ENCODE data around the gene XPO1.
"Not testable (repeated sequence)": the region's sequence is repeated elsewhere in the genome, so short reads cannot be mapped to it uniquely, and the experiment has no call there.

The XPO1 gene, protein sequence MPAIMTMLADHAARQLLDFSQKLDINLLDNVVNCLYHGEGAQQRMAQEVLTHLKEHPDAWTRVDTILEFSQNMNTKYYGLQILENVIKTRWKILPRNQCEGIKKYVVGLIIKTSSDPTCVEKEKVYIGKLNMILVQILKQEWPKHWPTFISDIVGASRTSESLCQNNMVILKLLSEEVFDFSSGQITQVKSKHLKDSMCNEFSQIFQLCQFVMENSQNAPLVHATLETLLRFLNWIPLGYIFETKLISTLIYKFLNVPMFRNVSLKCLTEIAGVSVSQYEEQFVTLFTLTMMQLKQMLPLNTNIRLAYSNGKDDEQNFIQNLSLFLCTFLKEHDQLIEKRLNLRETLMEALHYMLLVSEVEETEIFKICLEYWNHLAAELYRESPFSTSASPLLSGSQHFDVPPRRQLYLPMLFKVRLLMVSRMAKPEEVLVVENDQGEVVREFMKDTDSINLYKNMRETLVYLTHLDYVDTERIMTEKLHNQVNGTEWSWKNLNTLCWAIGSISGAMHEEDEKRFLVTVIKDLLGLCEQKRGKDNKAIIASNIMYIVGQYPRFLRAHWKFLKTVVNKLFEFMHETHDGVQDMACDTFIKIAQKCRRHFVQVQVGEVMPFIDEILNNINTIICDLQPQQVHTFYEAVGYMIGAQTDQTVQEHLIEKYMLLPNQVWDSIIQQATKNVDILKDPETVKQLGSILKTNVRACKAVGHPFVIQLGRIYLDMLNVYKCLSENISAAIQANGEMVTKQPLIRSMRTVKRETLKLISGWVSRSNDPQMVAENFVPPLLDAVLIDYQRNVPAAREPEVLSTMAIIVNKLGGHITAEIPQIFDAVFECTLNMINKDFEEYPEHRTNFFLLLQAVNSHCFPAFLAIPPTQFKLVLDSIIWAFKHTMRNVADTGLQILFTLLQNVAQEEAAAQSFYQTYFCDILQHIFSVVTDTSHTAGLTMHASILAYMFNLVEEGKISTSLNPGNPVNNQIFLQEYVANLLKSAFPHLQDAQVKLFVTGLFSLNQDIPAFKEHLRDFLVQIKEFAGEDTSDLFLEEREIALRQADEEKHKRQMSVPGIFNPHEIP (N-terminal part only)

DNA sequence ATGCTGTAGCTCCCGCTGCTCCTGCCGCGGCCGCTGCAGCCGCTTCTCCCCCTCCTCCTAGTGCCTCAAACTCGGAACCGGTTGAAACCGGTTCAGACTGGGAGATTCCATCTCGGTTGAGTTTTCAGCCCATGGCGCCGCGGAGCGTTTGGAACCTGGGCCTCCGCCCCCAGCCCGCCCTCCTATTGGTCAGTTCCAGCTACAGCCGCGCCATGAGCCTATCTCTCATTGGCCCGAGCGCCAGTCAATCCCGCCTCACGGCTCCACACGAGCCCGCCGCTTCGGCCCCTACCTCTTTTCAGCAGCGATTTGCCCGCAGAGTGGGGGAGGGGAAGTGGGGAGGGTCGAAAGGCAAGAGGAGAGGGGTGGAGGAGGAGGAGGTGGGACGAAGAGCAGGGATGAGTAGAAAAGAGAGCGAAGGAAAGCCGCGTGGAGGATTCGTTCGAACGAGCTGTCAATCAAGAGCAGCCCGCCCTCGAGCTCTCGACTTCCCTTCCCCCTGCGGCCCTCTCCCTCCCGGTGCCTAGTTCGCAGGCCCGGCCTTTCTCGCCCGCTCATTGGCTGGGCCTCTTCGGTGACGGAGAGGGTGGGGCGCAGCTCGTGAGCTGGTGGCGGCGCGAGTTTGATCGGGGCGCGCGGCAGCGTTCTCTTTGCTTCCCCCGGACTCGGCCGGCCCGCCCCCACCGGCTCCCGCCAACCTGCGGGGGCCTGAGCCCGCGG is at the start of gene XPO1:
Gene XPO1 (minus strand): TSS at position 157 of the 720 bp plus-strand sequence. CDS start 4,459 bp downstream, outside the sequence.
- peak; percentile 99 for DNase-seq

DNA sequence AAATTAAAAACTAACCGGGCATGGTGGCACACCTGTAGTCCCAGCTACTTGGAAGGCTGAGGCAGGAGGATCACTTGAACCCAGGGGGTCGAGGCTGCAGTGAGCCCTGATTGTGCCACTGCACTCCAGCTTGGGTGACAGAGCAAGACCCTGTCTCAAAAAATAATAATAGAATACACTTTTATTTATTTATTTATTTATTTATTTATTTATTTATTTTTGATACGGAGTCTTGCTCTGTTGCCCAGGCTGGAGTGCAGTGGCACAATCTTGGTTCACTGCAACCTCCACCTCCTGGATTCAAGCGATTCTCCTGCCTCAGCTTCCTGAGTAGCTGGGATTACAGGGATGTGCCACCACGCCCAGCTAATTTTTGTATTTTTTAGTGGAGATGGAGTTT is 48.8 kb upstream of the XPO1 start:
- not testable (repeated sequence) for DNase-seq

DNA sequence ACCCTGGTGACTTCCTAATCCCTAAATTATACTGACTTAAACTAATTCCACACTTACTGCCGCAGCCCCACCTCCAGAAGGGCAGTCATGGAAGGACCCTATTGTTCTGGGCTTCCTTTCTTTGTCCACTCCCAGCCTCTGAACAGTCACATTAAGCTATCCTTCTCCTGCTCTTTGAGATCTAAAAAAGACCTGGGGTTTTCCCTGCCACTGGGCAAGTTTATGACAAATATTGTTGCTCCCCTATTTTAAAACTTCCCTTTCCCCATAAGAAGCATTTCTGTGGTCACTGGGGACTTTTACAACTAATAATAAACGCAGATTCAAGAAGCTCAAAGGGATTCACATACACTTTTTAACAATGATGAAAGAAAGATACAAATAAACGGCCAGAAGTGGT is 47.2 kb upstream of the XPO1 start:
- DNase-seq = no peak

DNA sequence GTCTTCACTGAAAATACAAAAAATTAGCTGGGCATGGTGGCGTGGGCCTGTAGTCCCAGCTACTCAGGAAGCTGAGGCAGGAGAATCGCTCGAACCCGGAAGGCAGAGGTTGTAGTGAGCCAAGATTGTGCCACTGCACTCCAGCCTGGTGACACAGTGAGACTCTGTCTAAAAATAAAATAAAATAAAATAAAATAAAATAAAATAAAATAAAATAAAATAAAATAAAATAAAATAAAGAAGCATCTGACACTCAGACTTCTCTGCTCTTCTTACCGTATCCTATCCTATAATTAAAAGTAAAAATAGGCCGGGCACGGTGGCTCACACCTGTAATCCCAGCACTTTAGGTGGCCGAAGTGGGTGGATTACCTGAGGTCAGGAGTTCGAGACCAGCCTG is 46.2 kb upstream of the XPO1 start:
- DNase-seq = not testable (repeated sequence)

DNA sequence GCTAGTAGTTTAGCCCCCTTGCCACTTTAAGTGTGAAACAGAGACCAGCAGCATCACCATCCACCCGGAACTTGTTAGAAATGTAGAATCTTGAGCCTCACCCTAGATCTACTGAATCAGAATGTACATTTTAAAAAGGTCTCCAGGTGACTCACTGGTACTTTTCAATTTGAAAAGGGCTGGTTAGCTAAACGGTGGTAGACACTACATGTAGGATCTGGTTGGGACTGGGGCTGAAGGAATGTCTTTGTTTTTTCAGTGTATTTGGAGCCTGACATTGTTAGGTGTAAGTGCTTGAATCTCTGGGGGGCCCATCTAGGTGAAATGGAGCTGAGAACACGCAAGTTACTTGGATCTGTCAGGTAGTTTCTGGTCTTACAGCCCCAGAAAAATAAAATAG is 44.0 kb upstream of the XPO1 start:
- DNase-seq = no peak

DNA sequence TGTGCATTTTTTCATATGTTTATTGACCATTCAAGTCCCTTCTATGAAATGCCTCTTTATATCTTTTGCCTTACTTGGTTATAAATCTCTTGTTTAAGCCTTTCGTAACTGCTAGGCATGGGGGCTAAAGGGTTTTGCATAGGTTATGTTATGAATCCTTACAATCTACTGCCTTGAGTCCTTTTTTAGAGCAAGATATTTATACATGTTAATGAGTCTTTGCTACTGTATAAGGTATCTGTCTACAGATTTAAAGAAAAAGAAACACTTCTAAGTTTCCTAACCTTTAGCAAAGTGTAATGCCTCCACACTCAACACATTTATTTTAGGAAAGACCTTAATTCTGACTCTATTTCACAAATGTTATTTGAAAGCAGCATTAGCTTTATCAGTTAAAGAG is 43.6 kb upstream of the XPO1 start:
- DNase-seq = no peak

DNA sequence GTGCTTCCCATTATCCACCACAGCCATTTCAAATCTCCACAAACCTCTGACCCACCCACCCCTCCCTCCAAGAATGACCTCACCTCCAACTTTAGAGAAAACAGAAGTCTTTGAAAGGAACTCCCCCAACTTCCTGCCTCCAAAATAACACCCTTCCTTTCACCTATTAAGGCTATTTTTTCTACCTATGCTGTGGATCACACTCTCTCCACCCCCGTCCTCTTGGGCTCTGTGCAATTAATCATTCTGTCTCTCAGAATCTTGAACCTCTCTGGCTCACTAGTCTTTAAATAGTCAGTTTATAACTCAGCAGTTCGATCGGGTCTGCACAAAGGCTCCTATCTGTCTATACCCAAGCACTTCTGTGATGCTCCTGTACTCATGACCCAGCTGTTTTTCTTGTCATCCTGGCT is 37.3 kb upstream of the XPO1 start:
- DNase-seq = no peak

DNA sequence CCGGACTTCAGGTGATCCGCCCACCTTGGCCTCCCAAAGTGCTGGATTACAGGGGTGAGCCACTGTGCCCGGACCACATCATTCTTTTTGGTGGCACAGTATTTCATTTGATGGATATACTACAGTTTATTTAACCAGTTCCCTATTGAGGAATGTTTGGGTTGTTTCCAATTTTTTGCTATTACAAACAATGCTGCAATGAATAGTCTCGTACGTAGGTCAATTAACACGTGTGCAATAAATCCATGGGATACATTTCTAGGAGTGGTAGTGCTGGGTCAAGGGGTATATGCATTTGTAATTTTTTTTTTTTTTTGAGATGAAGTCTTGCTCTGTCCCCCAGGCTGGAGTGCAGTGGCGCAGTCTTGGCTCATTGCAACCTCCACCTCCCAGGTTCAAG is 28.4 kb upstream of the XPO1 start:
- no peak for DNase-seq

DNA sequence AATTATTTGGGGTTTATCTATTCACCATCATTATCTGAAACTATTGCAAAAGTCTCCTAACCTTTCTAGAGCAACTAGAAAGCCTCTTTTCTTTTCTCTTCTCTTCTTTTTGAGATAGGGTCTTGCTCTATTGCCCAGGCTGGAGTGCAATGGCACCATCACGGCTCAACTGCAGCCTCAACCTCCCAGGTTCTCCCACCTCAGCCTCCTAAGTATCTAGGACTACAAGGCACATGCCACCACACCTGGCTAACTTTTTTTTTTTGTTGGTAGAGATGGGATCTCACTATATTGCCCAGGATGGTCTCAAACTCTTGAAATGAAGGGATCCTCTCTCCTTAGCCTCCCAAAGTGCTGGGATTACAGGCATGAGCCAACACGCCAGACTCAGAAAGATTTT is 24.5 kb upstream of the XPO1 start:
- DNase-seq = no peak

DNA sequence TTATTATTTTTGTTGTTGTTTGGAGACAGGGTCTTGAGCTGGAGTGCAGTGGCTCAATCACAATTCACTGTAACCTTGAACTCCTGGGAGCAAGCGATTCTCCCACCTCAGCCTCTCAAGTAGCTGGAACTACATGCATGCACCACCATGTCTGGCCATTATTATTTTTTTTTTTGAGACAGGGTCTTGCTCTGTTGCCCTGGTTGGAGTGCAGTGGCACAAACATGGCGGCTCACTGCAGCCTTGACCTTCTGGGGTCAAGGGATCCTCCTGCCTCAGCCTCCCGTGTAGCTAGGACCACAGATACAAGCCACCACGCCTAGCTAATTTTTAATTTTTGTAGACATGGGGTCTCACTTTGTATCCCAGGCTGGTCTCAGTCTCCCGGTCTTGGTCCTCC is 20.0 kb upstream of the XPO1 start:
- DNase-seq = no peak

DNA sequence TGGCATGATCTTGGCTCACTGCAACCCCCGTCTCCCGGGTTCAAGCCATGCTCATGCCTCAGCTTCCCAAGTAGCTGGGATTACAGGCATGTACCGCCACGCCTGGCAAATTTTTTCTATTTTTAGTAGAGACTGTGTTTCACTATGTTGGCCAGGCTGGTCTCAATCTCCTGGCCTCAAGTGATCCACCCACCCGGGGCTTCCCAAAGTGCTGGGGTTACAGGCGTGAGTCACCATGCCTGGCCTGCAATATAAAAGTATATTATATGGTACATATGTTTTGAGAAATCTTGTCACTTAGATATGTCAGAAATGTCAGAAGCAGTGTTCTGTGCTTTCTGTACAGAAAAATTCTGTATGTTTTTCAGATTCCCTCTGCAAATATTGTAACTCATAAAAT is 19.2 kb upstream of the XPO1 start:
- no peak for DNase-seq

DNA sequence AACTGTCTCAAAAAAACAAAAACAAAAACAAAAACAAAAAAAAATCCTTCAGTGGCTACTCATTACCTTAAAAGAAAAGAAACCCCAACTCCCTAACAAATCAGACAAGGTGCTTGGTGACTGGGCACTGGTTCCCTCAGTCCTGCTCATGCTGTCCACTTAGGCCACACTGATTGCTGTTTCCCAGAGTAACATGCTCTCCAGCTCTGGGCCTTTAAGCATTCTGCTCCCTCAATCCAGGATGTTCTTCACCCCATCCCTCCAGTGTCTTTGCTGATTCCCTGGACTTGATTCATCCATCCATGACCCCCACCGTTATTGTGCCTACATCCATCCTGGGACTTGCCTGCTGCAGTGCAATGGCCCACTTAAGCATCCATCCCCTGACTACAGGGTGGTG is 16.4 kb upstream of the XPO1 start:
- DNase-seq = no peak

DNA sequence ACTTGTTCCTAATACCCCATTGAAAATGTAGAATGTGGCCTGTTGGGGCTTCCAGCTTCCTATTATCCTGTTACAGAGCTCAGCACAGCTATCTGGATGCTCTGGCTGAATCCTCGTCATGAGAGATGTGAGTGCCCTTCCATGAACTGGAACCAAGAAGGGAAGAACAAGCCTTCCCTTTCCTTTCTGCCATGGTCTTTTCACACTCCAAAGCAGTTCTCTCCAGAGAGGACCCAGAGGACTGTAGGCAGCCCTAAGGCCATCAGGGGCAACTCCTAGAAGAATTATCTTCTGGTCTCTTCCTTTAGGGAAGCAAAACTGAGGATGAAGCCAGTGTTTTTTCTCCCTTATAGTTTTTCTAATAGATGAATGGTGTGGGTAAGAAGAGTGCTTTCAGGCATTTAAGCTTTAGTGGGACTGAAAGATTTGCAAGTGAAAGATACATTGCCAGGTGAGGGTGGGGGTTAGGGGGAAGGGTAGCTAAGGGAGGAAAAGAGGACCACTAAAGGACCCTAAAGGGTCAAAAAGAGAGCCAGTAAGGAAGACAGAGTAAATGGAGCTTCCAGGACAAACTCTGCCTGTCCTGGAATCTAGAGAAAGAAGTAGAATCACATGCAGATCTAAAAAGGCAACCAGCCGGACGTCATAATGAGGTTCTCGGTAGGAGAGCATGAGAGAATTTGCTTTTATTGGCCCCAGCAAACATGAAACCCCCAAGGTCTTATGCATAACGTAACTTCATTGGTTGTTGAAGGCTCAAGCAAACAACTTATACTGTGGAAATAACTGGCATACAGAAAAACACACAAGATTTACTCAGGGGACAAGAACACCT is 12.4 kb upstream of the XPO1 start:
- DNase-seq = no peak

DNA sequence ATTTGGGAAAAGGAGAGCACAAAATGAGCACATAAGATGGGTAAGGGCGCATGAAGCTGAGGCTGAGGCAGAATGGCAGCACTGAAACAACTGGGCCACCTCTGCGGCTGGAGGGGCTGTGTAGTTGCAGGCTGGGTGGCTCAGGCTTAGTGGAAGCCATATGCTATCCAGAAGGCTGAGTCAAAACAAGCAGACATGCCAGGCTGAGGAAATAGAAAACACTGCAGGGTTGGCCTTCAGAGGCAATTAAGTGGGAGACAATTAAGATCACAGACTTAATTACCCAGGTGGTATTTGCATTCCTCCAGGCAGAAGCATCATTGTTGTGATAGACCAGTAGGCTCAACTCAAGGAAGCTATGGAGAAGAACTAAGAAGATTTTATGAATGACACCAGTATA is 11.4 kb upstream of the XPO1 start:
- no peak for DNase-seq

DNA sequence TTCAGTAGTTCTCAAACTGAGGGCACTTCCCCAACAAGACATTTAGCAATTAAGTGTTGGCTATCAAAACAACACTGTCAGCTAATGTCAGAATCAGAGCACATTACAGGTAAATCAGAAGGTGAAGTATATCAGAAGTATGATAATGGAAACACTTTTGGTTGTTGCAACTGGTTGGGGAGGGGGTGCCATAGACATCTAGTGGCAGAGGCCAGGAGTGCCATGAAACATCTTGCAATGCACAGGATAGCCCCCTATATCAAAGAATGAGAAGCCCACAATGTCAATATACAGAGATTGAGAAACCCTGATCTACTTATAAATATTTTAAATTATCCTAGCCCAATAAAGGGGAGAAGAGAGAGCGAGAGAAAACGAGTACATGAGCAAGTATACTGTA is 4.9 kb upstream of the XPO1 start:
- no peak for DNase-seq

DNA sequence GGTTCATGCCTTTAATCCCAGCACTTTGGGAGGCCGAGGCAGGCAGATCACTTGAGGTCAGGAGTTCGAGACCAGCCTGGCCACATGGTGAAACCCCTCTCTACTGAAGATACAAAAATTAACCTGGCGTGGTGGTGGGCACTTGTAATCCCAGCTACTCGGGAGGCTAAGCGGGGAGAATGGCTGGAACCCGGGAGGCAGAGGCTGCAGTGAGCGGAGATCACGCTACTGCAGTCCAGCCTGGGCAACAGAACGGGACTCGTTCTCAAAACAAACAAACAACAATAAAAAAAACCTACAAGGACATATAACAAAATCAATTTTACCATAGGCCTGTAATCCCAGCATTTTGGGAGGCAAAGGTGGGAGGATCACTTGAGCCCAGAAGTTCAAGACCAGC is 2.0 kb upstream of the XPO1 start:
- DNase-seq = not testable (repeated sequence)

DNA sequence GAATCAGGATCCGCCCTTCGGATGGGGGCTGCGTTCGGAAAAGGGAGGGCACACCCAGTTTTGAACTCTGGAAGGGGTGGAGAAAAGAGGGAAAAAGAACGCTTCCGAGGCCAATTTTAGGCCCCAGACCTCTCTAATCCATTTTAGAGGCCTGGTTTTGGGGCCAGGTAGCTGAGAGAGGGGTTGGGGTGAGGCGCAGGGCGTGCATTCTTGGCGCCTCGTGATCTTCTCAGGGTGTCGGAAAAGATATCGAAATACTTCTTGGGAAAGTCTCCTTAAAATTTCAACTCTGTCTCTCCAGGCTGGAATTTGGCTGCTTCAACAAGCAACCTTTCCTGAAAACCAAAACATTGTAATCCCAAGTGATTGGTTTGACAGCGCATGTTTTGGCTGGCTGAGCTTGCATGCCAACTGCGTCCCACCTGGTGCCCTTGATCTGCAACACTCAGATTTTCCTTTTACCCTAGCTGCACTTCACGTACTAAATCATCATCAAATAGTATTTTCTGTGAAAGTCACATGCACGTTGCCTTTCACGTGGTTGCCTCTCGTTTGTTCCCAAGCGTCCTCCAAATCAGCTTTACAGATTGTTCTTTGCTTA is 864 bp upstream of the XPO1 start:
- peak; percentile 60 for DNase-seq

DNA sequence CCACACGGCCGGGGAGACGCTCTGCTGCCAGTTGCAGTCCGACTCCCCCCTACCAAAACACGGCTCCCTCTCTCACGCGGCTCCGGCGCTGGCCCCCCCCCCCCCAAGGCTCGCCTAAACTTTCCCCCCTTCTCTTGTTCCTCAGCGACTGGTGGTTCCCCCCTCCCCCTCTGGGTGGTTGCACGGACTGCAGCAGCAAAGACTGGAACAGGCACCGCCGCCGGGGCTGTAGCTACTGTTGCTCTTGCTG is 281 bp downstream of the XPO1 start:
- no peak for DNase-seq

DNA sequence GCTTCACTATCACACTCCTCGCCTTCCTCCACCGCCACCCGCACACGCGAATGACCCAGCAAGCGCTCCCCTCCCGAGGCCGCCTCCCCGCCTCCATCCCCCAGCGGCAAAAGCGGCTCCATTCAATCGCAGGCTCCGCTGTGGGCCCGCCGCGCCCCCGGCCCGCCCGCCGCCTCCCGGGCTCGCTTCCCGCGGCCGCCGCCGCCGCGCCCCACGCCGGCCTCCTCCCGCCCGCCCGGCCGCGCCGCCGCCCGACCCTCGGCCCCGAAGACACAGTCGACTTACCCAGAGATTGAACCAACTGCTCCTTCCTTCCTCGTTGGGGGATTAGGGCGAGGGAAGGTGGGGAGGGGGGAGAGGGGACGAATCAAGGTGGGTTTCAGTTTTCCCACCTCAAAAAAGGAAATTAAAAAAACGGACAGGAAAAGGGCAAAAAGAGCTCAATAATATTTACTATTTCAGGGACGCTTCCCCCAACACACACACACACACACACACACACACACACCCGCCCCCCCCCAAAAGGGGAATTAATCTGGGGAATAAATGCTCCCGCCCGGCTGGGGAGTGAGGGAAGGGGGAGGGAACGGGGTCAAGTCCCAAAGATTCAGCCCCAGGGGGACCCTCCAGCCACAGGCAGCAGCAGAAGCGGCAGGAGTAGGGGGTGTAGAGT is 743 bp downstream of the XPO1 start:
- peak; percentile 56 for DNase-seq

DNA sequence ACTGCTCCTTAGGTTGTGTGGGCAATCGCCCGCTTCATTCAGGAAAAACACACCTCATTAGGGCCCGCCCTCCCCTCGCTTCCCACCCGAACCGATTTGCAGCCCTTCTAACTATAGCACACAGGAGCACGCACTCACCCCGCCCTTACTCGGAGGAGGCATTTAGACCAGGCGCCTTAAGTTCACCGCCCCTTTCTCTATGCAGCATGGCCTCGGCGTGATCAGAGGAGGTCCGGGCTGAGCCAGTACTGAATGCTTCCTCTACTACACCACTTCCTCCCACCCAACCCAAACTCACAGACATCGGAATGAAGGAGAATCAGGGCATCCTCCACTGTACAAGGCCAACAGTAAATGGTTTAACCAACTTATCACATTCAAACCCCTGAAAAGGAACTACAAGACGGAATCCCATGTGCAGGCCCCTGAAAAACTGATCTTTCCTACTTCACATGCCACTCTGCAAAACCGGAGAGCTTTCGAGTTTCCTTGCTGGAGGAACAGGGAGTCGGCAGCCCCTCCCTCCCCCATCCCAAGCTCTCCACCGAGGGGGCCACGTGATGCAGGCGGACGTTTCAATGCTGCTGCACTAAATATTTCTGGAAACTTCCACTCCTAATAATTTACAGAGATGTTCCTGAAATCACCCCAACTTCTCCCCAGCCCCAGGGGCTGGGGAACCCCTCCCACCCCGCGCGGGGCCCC is 1.4 kb downstream of the XPO1 start:
- DNase-seq = peak; percentile 86

DNA sequence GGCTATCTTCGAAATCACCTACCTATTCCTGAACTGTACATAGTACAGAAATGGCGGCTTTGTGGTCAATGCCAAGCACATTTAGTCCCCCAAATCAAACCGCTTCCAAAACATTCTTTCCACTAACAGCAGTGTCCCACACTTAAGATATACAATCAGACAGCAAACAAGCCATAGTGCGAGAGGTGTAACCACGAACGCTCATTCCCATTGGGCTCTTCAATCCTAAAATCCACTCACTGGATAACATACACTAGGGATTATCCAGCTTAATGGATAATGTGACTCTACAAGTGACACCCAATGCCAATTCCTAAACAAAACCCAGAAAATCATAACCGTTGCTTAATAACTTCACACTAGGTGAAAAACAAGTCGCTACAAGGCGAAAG is 2.0 kb downstream of the XPO1 start:
- no peak for DNase-seq

Measured in stimulated activated CD8-positive, alpha-beta memory T cell treated with anti-CD3 and anti-CD28 coated beads, Interleukin-4, amount 100 ng/mL, for 48 hours (primary cell).